Gastroesophageal sphincter (tissue), 3 donors: Measurements from ENCODE around the gene MCRIP1.

Experiments used
- CTCF ChIP-seq, 4 experiments: fragments of 200-600 bp in 2 of 4; fragments of 450-650 bp in 2 of 4; sonication (generic) in 1 of 4; IDR thresholded peaks; one replicate each; pipeline ENCODE4 v1.5.1; 2017 to 2019; ENCODE audit warnings: antibody characterized with exemption in 4 of 4, mild to moderate bottlenecking in 2 of 4, moderate library complexity in 2 of 4
- EP300 ChIP-seq: sonication (generic); formaldehyde crosslinking; IDR thresholded peaks from one replicate; pipeline ENCODE4 v1.6.1; 2017; ENCODE audit warnings: antibody characterized with exemption, mild to moderate bottlenecking
- POLR2A ChIP-seq, 2 donors: fragments of 450-650 bp; IDR thresholded peaks; one replicate each; pipeline ENCODE4 v1.6.1; 2017; ENCODE audit warnings: antibody characterized with exemption in 2 of 2, mild to moderate bottlenecking in 2 of 2, moderate library complexity in 1 of 2

GRCh38 chr17:81794509-81794908, 38.6 kb downstream of the MCRIP1 start:
- TF ChIP-seq CTCF (IDR thresholded peaks at IDR 0.05) (no peak), POLR2A (IDR thresholded peaks at IDR 0.05) (no peak), EP300 (no peak)
